ENCODE data around the gene RFLNA. TPM values are rescaled to one million over a fixed set of nuclear protein-coding genes. Genes with fewer than 3 reads are reported as not detected.

RFLNA gene
- total RNA-seq, 4 donors from 2014 or later, result 11.4 to 19.4 (median 17.0) TPM

GRCh38 chr12:124252964-124253363, 41.9 kb upstream of the RFLNA start:
- no peak overlapping the region for H3K27ac ChIP-seq
- WGBS, 2 donors, result 94 to 97% methylated on average over 6 of the region's 6 CpGs

GRCh38 chr12:124254126-124254525, 40.8 kb upstream of the RFLNA start:
- Histone ChIP-seq H3K27ac (no peak overlapping the region), H3K9me3 (no peaks in the 10 kb centered on the region), H3K36me3 (no peaks in the 10 kb centered on the region), H3K4me3 (no peak overlapping the region), H3K4me1 (peaks cover 0 to 5% (median 0%) of the 10 kb centered on the region in 4 donors), H3K27me3 (peaks cover 0 to 7% of the 10 kb centered on the region in 2 donors)
- TF ChIP-seq POLR2A (IDR thresholded peaks at IDR 0.05), result no peak
- TF ChIP-seq CTCF (IDR thresholded peaks at IDR 0.05), result no peak
- TF ChIP-seq EP300 (IDR thresholded peaks at IDR 0.05), result no peak
- no peak for DNase-seq (ENCODE audit: low spot score in 2 of 2)
- 90 to 91% methylated on average over 9 to 10 of the region's 10 CpGs for WGBS, 2 donors

More at GRCh38 chr12:124252964-124253363, 41.9 kb upstream of the RFLNA start:
- Histone ChIP-seq H3K4me3 (no peak overlapping the region), H3K27me3 (peaks cover 0 to 7% of the 10 kb centered on the region in 2 donors), H3K9me3 (peaks cover 0 to under 1% (median 0%) of the 10 kb centered on the region in 4 donors), H3K4me1 (peaks cover 0 to 13% (median 0%) of the 10 kb centered on the region in 4 donors), H3K36me3 (no peaks in the 10 kb centered on the region)
- no peak for TF ChIP-seq POLR2A (IDR thresholded peaks at IDR 0.05)
- TF ChIP-seq CTCF (IDR thresholded peaks at IDR 0.05), result no peak
- no peak for TF ChIP-seq EP300 (IDR thresholded peaks at IDR 0.05)
- no peak for DNase-seq (ENCODE audit: low spot score in 2 of 2)

- TF ChIP-seq POLR2A (IDR thresholded peaks at IDR 0.05) (no peak), EP300 (IDR thresholded peaks at IDR 0.05) (no peak), CTCF (IDR thresholded peaks at IDR 0.05) (no peak)
Observed at GRCh38 chr12:124259154-124260066, 35.5 kb upstream of the RFLNA start.

GRCh38 chr12:124261885-124262284, 33.0 kb upstream of the RFLNA start:
- Histone ChIP-seq H3K9me3 (no peaks in the 10 kb centered on the region), H3K36me3 (no peaks in the 10 kb centered on the region), H3K27ac (no peak overlapping the region), H3K27me3 (peaks cover 0 to 4% of the 10 kb centered on the region in 2 donors), H3K4me1 (no peaks in the 10 kb centered on the region), H3K4me3 (no peak overlapping the region)
- WGBS, 2 donors, result 91 to 92% methylated on average over 9 to 12 of the region's 12 CpGs
- no peak for TF ChIP-seq CTCF (IDR thresholded peaks at IDR 0.05)
- TF ChIP-seq EP300 (IDR thresholded peaks at IDR 0.05), result no peak
- TF ChIP-seq POLR2A (IDR thresholded peaks at IDR 0.05), result no peak
- DNase-seq (ENCODE audit: low spot score in 2 of 2), result no peak

More at GRCh38 chr12:124259154-124260066, 35.5 kb upstream of the RFLNA start:
- DNase-seq (ENCODE audit: low spot score in 2 of 2), result no peak
- Histone ChIP-seq H3K27ac (no peak overlapping the region), H3K4me1 (no peaks in the 10 kb centered on the region), H3K27me3 (peaks cover 0 to 7% of the 10 kb centered on the region in 2 donors), H3K9me3 (no peaks in the 10 kb centered on the region), H3K4me3 (no peak overlapping the region), H3K36me3 (no peaks in the 10 kb centered on the region)
- 43 to 45% methylated on average over 23 of the region's 23 CpGs for WGBS, 2 donors

Data from tibial nerve (tissue), 4 donors.